HFFc6 (cell line): ENCODE results near the gene NR1D1. TPM values are rescaled to one million over a fixed set of nuclear protein-coding genes. Genes with fewer than 3 reads are reported as not detected.

Source experiments
- DNase-seq: peaks from one replicate; pipeline ENCODE4 v3.0.0-alpha.2; 2018
- H3K27ac Mint-ChIP-seq: 2 replicates; pipeline ENCODE4 v1.8.0; 2020; ENCODE audit warnings: mild to moderate bottlenecking, mixed read lengths
- H3K27me3 Mint-ChIP-seq: 2 replicates; pipeline ENCODE4 v1.8.0; 2021; ENCODE audit warnings: mild to moderate bottlenecking, moderate library complexity, mixed read lengths; ENCODE audit not compliant: insufficient read depth
- H3K36me3 Mint-ChIP-seq: 2 replicates; pipeline ENCODE4 v1.8.0; 2021; ENCODE audit warnings: low read depth, mixed read lengths
- H3K4me1 Mint-ChIP-seq: 2 replicates; pipeline ENCODE4 v1.8.0; 2020; ENCODE audit warnings: low read depth, mixed read lengths
- H3K4me3 Mint-ChIP-seq: 2 replicates; pipeline ENCODE4 v1.8.0; 2020; ENCODE audit warnings: mild to moderate bottlenecking, moderate library complexity, mixed read lengths
- H3K9me3 Mint-ChIP-seq: 2 replicates; pipeline ENCODE4 v1.8.0; 2020; ENCODE audit warnings: mild to moderate bottlenecking, mixed read lengths
- CTCF ChIP-seq: fragments of 200-600 bp; sonication (generic); IDR thresholded peaks from 2 replicates; pipeline ENCODE4 v1.5.0; 2021; ENCODE audit warnings: antibody characterized with exemption, mild to moderate bottlenecking
- total RNA-seq, 6 experiments: library from RNA; stranded (reverse); fragmentation: NEBNext Ultra II Directional; extraction: Animal tissue kit (Norgen Biotek cat#: 25700); gene quantifications; 2 replicates in 1 of 6; 3 replicates in 5 of 6; pipeline ENCODE4 v1.2.3, GENCODE V29; 2021

Gene NR1D1
- total RNA-seq, 6 experiments from 2014 or later: 11.2 to 15.8 (median 15.1) TPM

- Mint-ChIP-seq H3K4me3 (peak overlapping the region; percentile 88), H3K9me3 (no peaks in the 10 kb centered on the region), H3K4me1 (peaks cover 36% of the 10 kb centered on the region), H3K27ac (peak overlapping the region; percentile 75), H3K36me3 (peaks cover 31% of the 10 kb centered on the region), H3K27me3 (no peaks in the 10 kb centered on the region; the same call in 1 of the 2 replicates)
- TF ChIP-seq CTCF: no peak
- DNase-seq: no peak
Observed at GRCh38 chr17:40122999-40123810, 22.8 kb upstream of the NR1D1 start.

- Mint-ChIP-seq H3K4me3 (peak overlapping the region; percentile 35; the same call in 1 of the 2 replicates), H3K36me3 (peaks cover 31% of the 10 kb centered on the region), H3K27me3 (no peaks in the 10 kb centered on the region; the same call in 1 of the 2 replicates), H3K9me3 (no peaks in the 10 kb centered on the region), H3K4me1 (peaks cover 36% of the 10 kb centered on the region), H3K27ac (no peak overlapping the region)
- peak; percentile 41 for DNase-seq
- peak; percentile 44 for TF ChIP-seq CTCF
Observed at GRCh38 chr17:40122136-40122998, 22.0 kb upstream of the NR1D1 start.

- TF ChIP-seq CTCF: no peak
- Mint-ChIP-seq H3K9me3 (no peaks in the 10 kb centered on the region), H3K4me3 (peak within 1 kb of the TSS; percentile 89), H3K27me3 (no peaks in the 10 kb centered on the region; the same call in 1 of the 2 replicates), H3K4me1 (peaks cover 34% of the 10 kb centered on the region), H3K27ac (peak within 1 kb of the TSS; percentile 93), H3K36me3 (peaks cover 26% of the 10 kb centered on the region)
- DNase-seq: peak; percentile 65
Observed at GRCh38 chr17:40121181-40122135, 21.1 kb upstream of the NR1D1 start, which contains the start of gene MSL1. Gene MSL1 (plus strand): TSS chr17:40121971. CDS start chr17:40122613, 642 bp downstream.

- Mint-ChIP-seq H3K27me3 (peaks cover 2% of the 10 kb centered on the region), H3K4me1 (peaks cover 66% of the 10 kb centered on the region), H3K27ac (peak overlapping the region; percentile 99), H3K4me3 (peak overlapping the region; percentile 86; the same call in 1 of the 2 replicates), H3K36me3 (no peaks in the 10 kb centered on the region; the same call in 1 of the 2 replicates), H3K9me3 (no peaks in the 10 kb centered on the region)
- DNase-seq: no peak
- TF ChIP-seq CTCF: no peak
Observed at GRCh38 chr17:40115101-40115436, 14.7 kb upstream of the NR1D1 start.

GRCh38 chr17:40113907-40114245, 13.5 kb upstream of the NR1D1 start:
- Mint-ChIP-seq H3K27ac (peak overlapping the region; percentile 99), H3K27me3 (peaks cover 2% of the 10 kb centered on the region), H3K4me3 (peak overlapping the region; percentile 86), H3K36me3 (no peaks in the 10 kb centered on the region; the same call in 1 of the 2 replicates), H3K4me1 (peaks cover 76% of the 10 kb centered on the region), H3K9me3 (no peaks in the 10 kb centered on the region)
- TF ChIP-seq CTCF: no peak
- peak; percentile 59 for DNase-seq
